HEK293T (cell line): ENCODE measurements around the gene IER5L.

Experiments used
- CTCF ChIA-PET: fragments of 350-600 bp; formaldehyde crosslinking; extraction: SDS; loops from one replicate; lab custom pipeline; 2021; ENCODE audit warnings: antibody characterized with exemption, inconsistent platforms; lab: Yijun Ruan, JAX
- POLR2A ChIA-PET: fragments of 350-600 bp; formaldehyde crosslinking; extraction: SDS; loops from one replicate; lab custom pipeline; 2020; ENCODE audit warnings: antibody characterized with exemption, inconsistent platforms; lab: Yijun Ruan, JAX
- DNase-seq: peaks from one replicate; pipeline ENCODE4 v3.0.0; 2012; ENCODE audit warnings: mixed read lengths; ENCODE audit errors: extremely low spot score
- ARNT ChIP-seq: fragments of 450-650 bp; IDR thresholded peaks from 2 replicates; pipeline ENCODE4 v1.6.1; 2017; ENCODE audit warnings: mild to moderate bottlenecking
- BHLHE40 ChIP-seq: fragments of 450-650 bp; IDR thresholded peaks from 2 replicates; pipeline ENCODE4 v1.6.1; 2016; ENCODE audit warnings: mild to moderate bottlenecking, moderate library complexity, borderline replicate concordance
- CTBP1 ChIP-seq: fragments of 450-650 bp; IDR thresholded peaks from 2 replicates; pipeline ENCODE4 v1.6.1; 2016; ENCODE audit warnings: borderline replicate concordance
- ELF4 ChIP-seq: fragments of 450-650 bp; IDR thresholded peaks from 2 replicates; pipeline ENCODE4 v1.6.1; 2017; ENCODE audit warnings: antibody characterized with exemption
- FOXA1 ChIP-seq: fragments of 450-650 bp; IDR thresholded peaks from 2 replicates; pipeline ENCODE4 v1.6.1; 2016; ENCODE audit warnings: mild to moderate bottlenecking
- FOXK2 ChIP-seq: fragments of 450-650 bp; IDR thresholded peaks from 2 replicates; pipeline ENCODE4 v1.6.1; 2016; ENCODE audit warnings: mild to moderate bottlenecking
- FOXM1 ChIP-seq: fragments of 450-650 bp; IDR thresholded peaks from 2 replicates; pipeline ENCODE4 v1.6.1; 2017; ENCODE audit warnings: mild to moderate bottlenecking, borderline replicate concordance
- HDGF ChIP-seq: fragments of 450-650 bp; IDR thresholded peaks from 2 replicates; pipeline ENCODE4 v1.6.1; 2017; ENCODE audit warnings: antibody characterized with exemption, borderline replicate concordance
- L3MBTL2 ChIP-seq: fragments of 450-650 bp; conservative IDR thresholded peaks from 2 replicates; pipeline ENCODE4 v1.6.1; 2016; ENCODE audit warnings: mild to moderate bottlenecking
- LEF1 ChIP-seq: fragments of 450-650 bp; IDR thresholded peaks from 2 replicates; pipeline ENCODE4 v1.6.1; 2017; ENCODE audit warnings: mild to moderate bottlenecking, borderline replicate concordance
- NFRKB ChIP-seq: fragments of 450-650 bp; IDR thresholded peaks from 2 replicates; pipeline ENCODE4 v1.6.1; 2016; ENCODE audit warnings: mild to moderate bottlenecking, moderate library complexity
- SP1 ChIP-seq: fragments of 450-650 bp; IDR thresholded peaks from 2 replicates; pipeline ENCODE4 v1.6.1; 2017
- SUZ12 ChIP-seq: fragments of 450-650 bp; IDR thresholded peaks from 2 replicates; pipeline ENCODE4 v1.6.1; 2016; ENCODE audit warnings: mild to moderate bottlenecking
- TARDBP ChIP-seq: fragments of 450-650 bp; IDR thresholded peaks from 2 replicates; pipeline ENCODE4 v1.6.1; 2016
- ZNF384 ChIP-seq: fragments of 450-650 bp; IDR thresholded peaks from 2 replicates; pipeline ENCODE4 v1.6.1; 2016
- TF ChIP-seq, protein P1 (sequence below): fragments of 450-650 bp; IDR thresholded peaks from 2 replicates; pipeline ENCODE4 v1.6.1; 2016

IER5L gene

DNA sequence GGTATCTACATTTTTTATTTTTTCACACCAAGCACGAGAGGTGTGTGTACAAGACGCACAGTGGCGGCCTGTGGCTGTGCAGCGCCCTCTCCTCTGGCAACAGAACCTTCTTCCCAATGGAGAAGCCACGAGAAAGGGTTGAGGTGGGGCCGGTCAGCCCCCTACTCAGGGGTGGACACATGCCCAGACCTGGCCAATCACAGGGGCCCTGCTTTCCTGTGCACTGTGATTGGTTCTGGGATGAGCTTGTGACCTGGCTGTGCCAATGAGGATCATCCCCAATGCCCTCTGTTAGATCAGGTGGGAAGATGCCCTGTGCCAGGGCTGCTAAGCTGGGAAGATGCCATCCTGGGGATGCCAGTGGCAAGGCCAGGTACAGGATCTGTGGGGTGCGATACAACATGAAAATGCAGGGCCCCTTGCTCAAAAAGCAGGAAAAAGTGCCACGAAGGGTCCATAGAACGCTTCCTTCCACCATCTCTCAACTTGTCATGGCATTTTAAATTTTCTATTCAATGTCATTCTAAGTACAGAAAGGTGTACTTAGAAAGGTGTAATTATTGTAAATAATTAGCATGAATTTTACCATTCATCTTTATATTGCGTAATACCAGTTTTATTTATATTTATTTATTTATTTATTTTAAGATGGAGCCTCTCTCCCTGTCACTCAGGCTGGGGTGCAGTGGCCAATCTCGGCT, 15.4 kb downstream of the IER5L start:
- DNase-seq, result no peak
- CTCF ChIA-PET, result no interaction called here
- no peak for TF ChIP-seq TARDBP
- TF ChIP-seq SUZ12, result no peak
- no peak for TF ChIP-seq NFRKB
- no peak for TF ChIP-seq LEF1
- no peak for TF ChIP-seq FOXA1
- TF ChIP-seq BHLHE40, result no peak
- TF ChIP-seq SP1, result no peak
- TF ChIP-seq FOXK2, result no peak
- TF ChIP-seq ELF4, result no peak
- TF ChIP-seq, protein P1, sequence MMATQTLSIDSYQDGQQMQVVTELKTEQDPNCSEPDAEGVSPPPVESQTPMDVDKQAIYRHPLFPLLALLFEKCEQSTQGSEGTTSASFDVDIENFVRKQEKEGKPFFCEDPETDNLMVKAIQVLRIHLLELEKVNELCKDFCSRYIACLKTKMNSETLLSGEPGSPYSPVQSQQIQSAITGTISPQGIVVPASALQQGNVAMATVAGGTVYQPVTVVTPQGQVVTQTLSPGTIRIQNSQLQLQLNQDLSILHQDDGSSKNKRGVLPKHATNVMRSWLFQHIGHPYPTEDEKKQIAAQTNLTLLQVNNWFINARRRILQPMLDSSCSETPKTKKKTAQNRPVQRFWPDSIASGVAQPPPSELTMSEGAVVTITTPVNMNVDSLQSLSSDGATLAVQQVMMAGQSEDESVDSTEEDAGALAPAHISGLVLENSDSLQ, result no peak
- TF ChIP-seq HDGF, result no peak
- TF ChIP-seq ARNT, result no peak
- TF ChIP-seq FOXM1, result no peak
- no peak for TF ChIP-seq L3MBTL2
- no peak for TF ChIP-seq CTBP1
- TF ChIP-seq ZNF384, result no peak
- POLR2A ChIA-PET, result no interaction called here

DNA sequence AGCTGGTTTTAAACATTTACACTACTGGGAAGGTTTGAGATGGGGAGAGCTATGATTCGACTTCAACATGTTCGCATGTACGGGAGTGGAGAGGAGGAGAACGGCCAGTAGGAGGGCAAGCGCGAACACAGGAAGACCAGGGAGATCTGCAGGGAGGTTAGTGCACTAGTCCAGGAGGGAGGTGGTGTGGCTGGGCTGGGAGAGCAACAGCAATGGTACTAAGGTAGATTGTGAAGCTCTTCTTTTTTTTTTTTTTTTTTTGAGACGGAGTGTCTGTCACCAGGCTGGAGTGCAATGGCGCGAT, 16.6 kb downstream of the IER5L start:
- ChIA-PET CTCF (interaction anchor here (0.6 to 0.8 kb wide), 2 partner anchors 17 to 629 kb away, joined by 3 to 4 read pairs; no protein-coding TSS in a partner anchor), POLR2A (no interaction called here)
- TF ChIP-seq FOXK2, result no peak
- TF ChIP-seq NFRKB, result no peak
- no peak for TF ChIP-seq SP1
- DNase-seq, result no peak

DNA sequence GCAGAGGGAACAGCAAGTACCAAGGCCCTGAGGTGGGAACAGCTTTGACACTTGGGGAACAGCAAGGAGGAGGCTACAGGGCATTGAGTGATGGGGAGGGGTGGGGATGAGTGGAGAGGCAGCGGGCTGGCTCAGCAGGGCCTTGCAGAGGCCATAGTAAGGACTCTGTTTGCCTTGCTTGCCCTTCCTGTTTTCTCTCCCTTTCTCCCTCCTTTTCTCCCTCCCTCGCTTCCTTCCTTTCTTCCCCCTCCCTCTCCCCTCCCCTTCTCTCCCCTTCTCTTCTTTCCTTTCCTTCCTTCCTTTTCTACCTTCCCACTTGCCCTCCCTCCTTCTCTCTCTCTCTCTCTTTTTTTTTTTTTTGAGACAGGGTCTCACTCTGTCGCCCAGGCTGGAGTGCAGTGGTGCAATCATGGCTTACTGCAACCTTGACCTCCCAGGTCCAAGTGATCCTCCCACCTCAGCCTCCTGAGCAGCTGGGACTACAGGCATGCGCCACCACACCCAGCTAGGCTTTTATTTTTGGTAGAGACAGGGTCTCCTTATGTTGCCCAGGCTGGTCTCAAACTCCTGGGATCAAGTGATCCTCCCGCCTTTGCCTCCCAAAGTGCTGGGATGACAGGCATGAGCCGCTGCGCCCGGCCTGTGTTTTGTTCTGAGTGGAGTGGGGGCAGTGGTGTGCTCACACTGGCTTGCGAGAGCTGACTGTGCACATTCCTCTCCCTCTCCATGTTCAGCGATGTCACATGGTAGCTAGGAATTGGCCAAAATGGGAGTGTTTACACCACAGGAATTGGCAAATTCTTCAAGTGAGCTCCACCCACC, 17.1 kb downstream of the IER5L start:
- ChIA-PET CTCF (interaction anchor here (0.5 to 0.8 kb wide), 3 partner anchors 16 to 629 kb away, joined by 3 to 4 read pairs (median 3); no protein-coding TSS in a partner anchor), POLR2A (no interaction called here)
- TF ChIP-seq LEF1 (no peak), ZNF384 (no peak), FOXA1 (no peak), L3MBTL2 (no peak), HDGF (no peak), SUZ12 (no peak), SP1 (no peak), FOXK2 (no peak), NFRKB (no peak), TARDBP (no peak), ARNT (no peak), CTBP1 (no peak), FOXM1 (no peak), BHLHE40 (no peak), ELF4 (no peak)
- TF ChIP-seq, protein P1, result no peak
- no peak for DNase-seq

DNA sequence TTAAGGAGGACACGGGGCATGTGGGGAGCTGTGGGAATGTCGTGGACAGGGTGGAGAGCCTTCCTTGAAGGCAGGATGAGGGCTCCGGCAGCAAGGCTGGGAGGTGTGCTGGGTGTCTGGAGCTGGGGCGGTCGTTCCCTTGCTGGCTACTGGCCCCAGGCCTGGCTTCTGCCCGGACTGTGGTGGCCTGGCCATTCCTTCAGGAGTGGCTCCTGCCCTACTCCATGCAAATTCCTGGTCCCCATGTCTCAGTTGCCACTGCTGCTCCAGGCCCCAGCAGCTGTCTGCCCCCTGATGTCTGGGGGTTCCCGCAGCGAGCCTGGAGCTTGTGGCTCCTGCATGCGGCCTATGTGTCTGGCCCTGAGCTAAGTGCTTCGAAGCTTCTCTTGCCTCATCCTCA, 21.9 kb downstream of the IER5L start:
- no peak for DNase-seq
- ChIA-PET CTCF (no interaction called here), POLR2A (no interaction called here)
- TF ChIP-seq LEF1, result no peak
- TF ChIP-seq FOXK2, result no peak
- no peak for TF ChIP-seq ARNT

DNA sequence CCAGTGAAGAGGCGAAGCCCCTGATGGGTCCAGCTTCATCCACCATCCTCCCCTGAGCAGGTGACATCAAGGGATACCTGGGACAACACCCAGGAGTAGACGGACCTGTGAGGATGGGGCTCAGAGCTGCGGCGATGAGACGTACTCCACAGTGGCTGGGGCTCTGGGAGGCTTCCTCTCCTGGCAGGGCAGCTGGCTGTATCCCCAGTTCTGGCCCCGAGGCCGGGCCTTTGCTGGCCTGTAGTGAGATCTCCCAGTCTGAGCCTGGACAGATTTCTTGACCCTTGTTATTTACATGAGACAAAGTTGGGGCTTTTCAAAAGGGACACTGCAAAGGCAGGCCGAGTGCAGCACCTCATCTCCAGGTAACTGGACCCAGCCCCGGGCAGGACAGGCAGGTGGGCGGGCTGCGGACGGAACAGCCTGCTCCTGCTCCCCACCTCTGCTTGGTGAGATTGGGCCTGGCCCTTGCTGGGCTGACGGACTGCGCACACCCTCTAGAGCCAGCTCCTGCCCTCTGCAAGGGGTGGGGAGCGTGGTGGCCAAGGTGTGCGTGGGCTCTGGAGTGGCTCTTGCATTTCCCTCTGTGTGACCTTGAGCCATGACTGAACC, 23.1 kb downstream of the IER5L start:
- CTCF ChIA-PET, result interaction anchor here (2.2 kb wide), 1 partner anchor 13 kb away, joined by 10 read pairs; no protein-coding TSS in a partner anchor

DNA sequence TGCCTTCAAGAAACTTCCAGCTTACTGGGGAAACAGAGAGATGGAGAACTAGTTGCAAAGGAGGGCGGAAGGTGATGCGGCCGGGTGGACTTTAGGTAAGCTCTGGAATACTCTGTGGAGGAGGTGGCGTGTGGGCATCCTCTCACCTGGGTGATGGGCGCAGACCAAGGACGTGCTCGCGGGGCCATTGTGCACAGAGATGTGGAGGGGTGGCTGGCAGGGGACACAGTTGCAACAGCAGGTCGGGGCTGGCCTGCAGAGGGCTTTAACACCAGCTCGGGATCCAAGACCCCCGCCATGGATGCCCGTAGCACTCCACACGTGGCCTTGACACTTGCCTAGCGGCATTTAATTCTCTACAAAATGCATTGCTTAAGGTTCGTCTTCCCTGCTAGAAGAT, 26.6 kb downstream of the IER5L start:
- POLR2A ChIA-PET, result no interaction called here
- CTCF ChIA-PET, result interaction anchor here (1.4 to 2.0 kb wide), 2 partner anchors 9 to 468 kb away, joined by 3 to 9 read pairs; no protein-coding TSS in a partner anchor
- no peak for TF ChIP-seq ARNT
- no peak for TF ChIP-seq SUZ12
- TF ChIP-seq, protein P1, result no peak
- no peak for TF ChIP-seq L3MBTL2
- TF ChIP-seq FOXA1, result no peak
- TF ChIP-seq ZNF384, result no peak
- no peak for TF ChIP-seq SP1
- TF ChIP-seq HDGF, result no peak
- no peak for TF ChIP-seq CTBP1
- no peak for TF ChIP-seq BHLHE40
- TF ChIP-seq FOXK2, result no peak
- no peak for TF ChIP-seq ELF4
- no peak for TF ChIP-seq NFRKB
- TF ChIP-seq FOXM1, result no peak
- no peak for TF ChIP-seq TARDBP
- no peak for DNase-seq

More for the DNA sequence above, 23.1 kb downstream of the IER5L start:
- TF ChIP-seq ZNF384 (no peak), ARNT (no peak), FOXM1 (no peak)
- no peak for DNase-seq
- POLR2A ChIA-PET, result no interaction called here
